Testis (tissue), 3 donors: Measurements from ENCODE around the gene SLC13A4. TPM values are rescaled to one million over a fixed set of nuclear protein-coding genes. Genes with fewer than 3 reads are reported as not detected.

Experiments used
- DNase-seq: peaks from one replicate; pipeline ENCODE4 v3.0.0-alpha.2; 2019
- H3K27ac ChIP-seq, 2 donors: fragments of 200-600 bp; sonication (generic); one replicate each; pipeline ENCODE4 v1.5.1; 2019
- H3K27me3 ChIP-seq: fragments of 200-600 bp; sonication (generic); one replicate; pipeline ENCODE4 v1.5.1; 2019
- H3K36me3 ChIP-seq: fragments of 200-600 bp; sonication (generic); one replicate; pipeline ENCODE4 v1.5.1; 2017; ENCODE audit warnings: low read depth; ENCODE audit errors: missing control alignments
- H3K4me1 ChIP-seq: fragments of 200-600 bp; sonication (generic); one replicate; pipeline ENCODE4 v1.5.1; 2019
- H3K4me3 ChIP-seq, 2 donors: fragments of 200-600 bp; sonication (generic); one replicate each; pipeline ENCODE4 v1.5.1; 2017 to 2019
- H3K9me3 ChIP-seq: fragments of 200-600 bp; sonication (generic); one replicate; pipeline ENCODE4 v1.5.1; 2017
- CTCF ChIP-seq, 3 experiments: fragments of 450-650 bp in 2 of 3; fragments of 200-600 bp in 1 of 3; sonication (generic) in 1 of 3; IDR thresholded peaks; one replicate each; pipeline ENCODE4 v1.5.1; 2016 to 2019; ENCODE audit warnings: antibody characterized with exemption in 3 of 3, mild to moderate bottlenecking in 2 of 3, moderate library complexity in 1 of 3
- POLR2A ChIP-seq: fragments of 450-650 bp; IDR thresholded peaks from one replicate; pipeline ENCODE4 v1.6.1; 2017; ENCODE audit warnings: antibody characterized with exemption, mild to moderate bottlenecking, moderate library complexity
- WGBS, 2 donors: methylation state at CpG; one replicate each; pipeline ENCODE4 v1.1.5; 2018; 5-methylcytosine and 5-hydroxymethylcytosine counted together
- intact Hi-C: fragments of 100-400 bp; cut with DNase I; formaldehyde crosslinking; loops from one replicate; pipeline ENCODE4 v1.15.1; 2023; ENCODE audit warnings: low total_unique reads
- polyA plus RNA-seq: library from polyadenylated mRNA; stranded (reverse); fragments of 350-450 nt; fragmentation: Illumina TruSeq; extraction: RNeasy Lipid Tissue Mini Kit (QIAGEN cat#74804); gene quantifications from one replicate; pipeline ENCODE4 v1.2.3, GENCODE V29; 2014; ENCODE audit warnings: low read depth, low replicate concordance; ENCODE audit not compliant: insufficient read depth
- small RNA-seq, 2 donors: library from RNA; depleted of rRNA; stranded (forward); fragments of <200 nt; gene quantifications; one replicate each; pipeline ENCODE3, GENCODE V24; 2016
- total RNA-seq, 2 donors: library from RNA; depleted of rRNA; stranded (reverse); fragments of >200 nt; gene quantifications; one replicate each; pipeline ENCODE4 v1.2.3, GENCODE V29; 2016

The SLC13A4 gene
- total and polyA plus RNA-seq, 3 donors from 2014 or later, result 19.0 to 34.6 (median 33.0) TPM

GRCh38 chr7:135634191-135634878 lies 93.7 kb downstream of the SLC13A4 start:
- intact Hi-C loops, result no loop called here
- no peak for DNase-seq
- Histone ChIP-seq H3K27ac (no peak overlapping the region), H3K4me3 (no peak overlapping the region), H3K36me3 (no peaks in the 10 kb centered on the region), H3K9me3 (no peaks in the 10 kb centered on the region), H3K27me3 (no peaks in the 10 kb centered on the region), H3K4me1 (no peaks in the 10 kb centered on the region)
- 79 to 89% methylated on average over 7 of the region's 7 CpGs for WGBS, 2 donors
- TF ChIP-seq POLR2A (no peak), CTCF (IDR thresholded peaks at IDR 0.05) (no peak)

Small RNA genes lying within 50 kb of the gene (small RNA-seq; reads per million reads assigned to genes)
- 0 reads per million in 2 donors for gene RNU6-1154P

Other genes starting within 250 kb of the SLC13A4 start
- gene CNOT4, start 218.1 kb downstream of the SLC13A4 start, total RNA-seq, result 10 to 100 TPM; 53.2 to 56.7 TPM
- 38.2 TPM for gene CNOT4, start 218.1 kb downstream of the SLC13A4 start, polyA plus RNA-seq
- 10 to 100 TPM; 73.6 to 77.2 TPM for gene NUP205, start 170.3 kb downstream of the SLC13A4 start, total RNA-seq
- 47.8 TPM for gene NUP205, start 170.3 kb downstream of the SLC13A4 start, polyA plus RNA-seq
- gene STMP1, start 65.7 kb downstream of the SLC13A4 start, total RNA-seq, result 10 to 100 TPM; 36.4 to 39.7 TPM
- 56.3 TPM for gene STMP1, start 65.7 kb downstream of the SLC13A4 start, polyA plus RNA-seq
- 1 to 10 TPM; 2.1 to 2.7 TPM for gene FAM180A, start 20.6 kb upstream of the SLC13A4 start, total RNA-seq
- gene FAM180A, start 20.6 kb upstream of the SLC13A4 start, polyA plus RNA-seq, result 1.5 TPM
- gene MTPN, start 249.2 kb upstream of the SLC13A4 start, total RNA-seq, result 100 to 1,000 TPM; 141 to 144 TPM
- 142 TPM for gene MTPN, start 249.2 kb upstream of the SLC13A4 start, polyA plus RNA-seq